Testis (tissue), 2 donors: ENCODE measurements around the gene BCR.

Experiments
- CTCF ChIP-seq, 3 experiments: fragments of 450-650 bp in 2 of 3; fragments of 200-600 bp in 1 of 3; sonication (generic) in 1 of 3; IDR thresholded peaks; one replicate each; pipeline ENCODE4 v1.5.1; 2016 to 2019; ENCODE audit warnings: antibody characterized with exemption in 3 of 3, mild to moderate bottlenecking in 2 of 3, moderate library complexity in 1 of 3
- POLR2A ChIP-seq: fragments of 450-650 bp; IDR thresholded peaks from one replicate; pipeline ENCODE4 v1.6.1; 2017; ENCODE audit warnings: antibody characterized with exemption, mild to moderate bottlenecking, moderate library complexity

- no peak for TF ChIP-seq CTCF (IDR thresholded peaks at IDR 0.05)
- no peak for TF ChIP-seq POLR2A
Observed at GRCh38 chr22:23285734-23286133, 105.4 kb downstream of the BCR start.
